ENCODE data around the gene SLA2. TPM values are rescaled to one million over a fixed set of nuclear protein-coding genes. Genes with fewer than 3 reads are reported as not detected.

SLA2 gene, protein sequence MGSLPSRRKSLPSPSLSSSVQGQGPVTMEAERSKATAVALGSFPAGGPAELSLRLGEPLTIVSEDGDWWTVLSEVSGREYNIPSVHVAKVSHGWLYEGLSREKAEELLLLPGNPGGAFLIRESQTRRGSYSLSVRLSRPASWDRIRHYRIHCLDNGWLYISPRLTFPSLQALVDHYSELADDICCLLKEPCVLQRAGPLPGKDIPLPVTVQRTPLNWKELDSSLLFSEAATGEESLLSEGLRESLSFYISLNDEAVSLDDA
- total RNA-seq = not detected in 2 replicates

DNA sequence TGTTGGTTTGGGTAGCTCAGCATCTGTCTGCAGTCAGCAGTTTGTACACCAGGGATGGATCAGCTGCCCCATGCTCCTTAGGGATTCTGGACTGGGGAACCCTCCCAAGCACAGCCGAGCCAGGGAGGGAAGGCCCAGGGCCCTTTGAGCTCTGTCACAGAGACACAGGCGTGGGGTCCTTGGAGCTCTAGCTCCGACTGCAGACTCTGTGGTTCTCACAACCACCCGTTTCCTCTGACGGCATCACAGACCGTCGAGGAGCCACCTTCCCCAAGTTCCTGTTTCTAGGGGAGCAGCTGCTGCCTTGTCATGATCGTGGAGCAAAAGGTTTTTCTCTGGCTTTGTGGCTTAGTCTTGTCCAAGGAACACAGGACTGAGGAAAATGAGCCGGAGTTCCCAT, at the start of gene SLA2:
Gene SLA2, minus strand, starts transcription at position 199 of the 400 bp plus-strand sequence. CDS start 4,861 bp downstream, outside the sequence.

DNA sequence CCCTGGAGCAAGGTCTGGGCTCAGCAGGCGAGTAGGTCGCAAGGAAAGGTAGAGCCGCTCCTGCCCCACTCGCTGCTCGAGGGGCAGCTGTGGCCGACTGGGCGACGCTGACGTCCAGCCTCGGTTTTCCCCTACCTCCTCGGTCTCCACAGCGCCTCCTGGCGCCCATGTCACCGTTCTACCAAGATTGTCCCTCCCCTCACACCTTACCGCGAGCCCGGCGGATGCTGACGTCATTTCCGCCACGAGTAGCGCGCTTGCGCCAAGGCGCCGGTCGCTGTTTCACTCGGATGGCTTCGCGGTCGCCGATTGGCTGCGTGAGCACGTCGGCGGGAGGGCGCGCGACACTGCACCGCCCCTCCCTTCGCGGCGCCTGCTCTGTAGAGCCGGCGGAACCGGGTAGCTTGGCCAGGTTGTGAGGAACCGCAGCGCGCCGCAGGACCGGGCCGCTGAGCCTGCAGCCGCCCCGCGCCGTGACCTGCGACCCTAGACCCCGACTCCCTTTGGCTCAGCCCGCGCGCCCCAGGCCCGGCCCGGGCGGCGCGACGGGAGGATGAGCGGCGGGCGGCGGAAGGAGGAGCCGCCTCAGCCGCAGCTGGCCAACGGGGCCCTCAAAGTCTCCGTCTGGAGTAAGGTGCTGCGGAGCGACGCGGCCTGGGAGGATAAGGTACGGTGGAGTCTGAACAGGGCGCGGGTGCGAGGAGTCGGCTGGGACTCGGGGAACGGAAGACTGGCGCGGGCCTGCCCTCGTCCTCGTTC, 40.4 kb downstream of the SLA2 start, which contains the start of gene RAB5IF:
Gene RAB5IF, plus strand, starts transcription at position 381 of the 759 bp plus-strand sequence. Its CDS starts 173 bp downstream, at position 554.

DNA sequence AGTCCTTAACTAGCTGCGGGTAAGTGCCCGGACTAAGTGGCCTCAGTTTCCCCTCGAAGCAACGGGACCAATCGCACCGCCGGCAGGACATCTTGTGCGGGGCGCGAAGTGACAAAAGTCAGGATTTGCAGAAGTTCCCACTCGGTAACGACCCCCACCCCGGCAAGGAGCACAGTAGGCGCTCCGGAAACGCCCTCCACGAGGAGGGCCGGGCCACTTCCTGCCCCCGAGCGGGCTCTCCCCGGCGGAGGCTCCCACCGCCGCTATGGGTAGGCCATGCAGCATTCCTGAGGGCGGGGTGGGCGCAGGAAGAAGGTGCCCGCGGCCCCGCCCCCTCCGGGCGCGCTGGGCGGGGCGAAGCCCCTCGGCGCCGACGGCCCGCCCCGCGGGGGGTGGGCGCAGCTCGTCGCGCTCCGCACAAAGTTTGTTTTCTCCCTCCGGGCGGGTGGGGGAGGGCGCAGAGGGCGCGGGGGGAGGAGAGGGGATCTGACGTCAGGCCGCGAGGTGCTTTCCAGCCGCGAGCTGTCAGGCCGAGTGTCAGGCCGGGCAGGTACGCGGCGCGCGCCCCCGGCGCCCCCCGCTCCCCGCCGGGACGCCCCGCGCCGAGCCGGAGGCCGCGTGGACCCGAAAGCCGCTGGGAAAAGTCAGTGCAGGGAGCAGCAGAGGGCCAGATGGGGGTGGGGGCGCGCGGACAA, 72.7 kb downstream of the SLA2 start, which contains the start of gene TGIF2:
Gene TGIF2, plus strand, starts transcription at position 495 of the 695 bp plus-strand sequence. CDS start 5,178 bp downstream, outside the sequence.

Other genes with a start within 250 kb of the SLA2 start
- 15.1 and 28.3 TPM in 2 replicates for gene MYL9, start 104.7 kb downstream of the SLA2 start, total RNA-seq
- 3.5 and 5.5 TPM in 2 replicates for gene TGIF2, start 72.6 kb downstream of the SLA2 start, total RNA-seq
- gene RAB5IF, start 40.4 kb downstream of the SLA2 start, total RNA-seq = 69.1 and 71.6 TPM in 2 replicates
- 30.3 and 32.3 TPM in 2 replicates for gene NDRG3, start 99.9 kb upstream of the SLA2 start, total RNA-seq
- gene DSN1, start 127.6 kb upstream of the SLA2 start, total RNA-seq = 8.4 and 31.1 TPM in 2 replicates
- gene TLDC2, start 229.9 kb upstream of the SLA2 start, total RNA-seq = 0.15 TPM in 1 of 2 replicates, not detected in the other